Left lung (tissue), 10 donors: ENCODE measurements around the gene TTC34. TPM values are rescaled to one million over a fixed set of nuclear protein-coding genes. Genes with fewer than 3 reads are reported as not detected.

ENCODE experiments used
- ATAC-seq: fragments of 200-7000 bp; cut with Tn5 transposase; one replicate; pipeline ENCODE4 v1.9.1; 2020; ENCODE audit warnings: moderate library complexity
- DNase-seq, 4 donors: peaks; one replicate each; pipeline ENCODE4 v3.0.0-alpha.2; 2013 to 2020
- H3K27ac ChIP-seq, 2 donors: fragments of 200-600 bp; sonication (generic) in 1 of 2; one replicate each; pipeline versions ENCODE4 v1.5.0 to v1.8.0; 2020 to 2021
- H3K27me3 ChIP-seq, 2 donors: fragments of 200-600 bp; sonication (generic) in 1 of 2; one replicate each; pipeline versions ENCODE4 v1.5.0 to v1.8.0; 2020 to 2021
- H3K36me3 ChIP-seq, 2 donors: fragments of 200-600 bp; sonication (generic) in 1 of 2; one replicate each; pipeline versions ENCODE4 v1.5.0 to v1.8.0; 2020 to 2021
- H3K4me1 ChIP-seq, 2 donors: fragments of 200-600 bp; one replicate each; pipeline ENCODE4 v1.8.0; 2021
- H3K4me3 ChIP-seq, 2 donors: fragments of 200-600 bp; sonication (generic) in 1 of 2; one replicate each; pipeline versions ENCODE4 v1.5.0 to v1.8.0; 2020 to 2021; ENCODE audit warnings: mild to moderate bottlenecking in 1 of 2
- H3K9me3 ChIP-seq, 2 donors: fragments of 200-600 bp; sonication (generic) in 1 of 2; one replicate each; pipeline versions ENCODE4 v1.5.0 to v1.8.0; 2020 to 2021
- intact Hi-C, 2 donors: fragments of 100-400 bp; cut with DNase I; formaldehyde crosslinking; loops; one replicate each; pipeline versions ENCODE4 v1.11.2 to v1.14.2; 2022
- polyA plus RNA-seq, 6 donors: library from polyadenylated mRNA; unstranded; fragments of 120-200 nt; gene quantifications; one replicate each; pipeline ENCODE4 v1.2.1, GENCODE V29; 2013; ENCODE audit not compliant: insufficient read length in 6 of 6
- total RNA-seq, 2 donors: library from RNA; stranded (reverse); fragmentation: NEBNext Ultra II Directional; extraction: Animal tissue kit (Norgen Biotek cat#: 25700); gene quantifications; one replicate each; pipeline ENCODE4 v1.2.1, GENCODE V29; 2021
- TF ChIP-seq, protein P1 (sequence below), 2 donors: fragments of 200-600 bp; sonication (generic) in 1 of 2; IDR thresholded peaks; one replicate each; pipeline versions ENCODE4 v1.5.0 to v1.8.0; 2021; ENCODE audit warnings: antibody characterized with exemption in 2 of 2
- donor health status: DM: no; HTN: yes; CAD: no.
- donor health status: DM: no; HTN: no; CAD: no.

The TTC34 gene
- total and polyA plus RNA-seq, 8 donors, result 0.44 to 1.2 (median 0.69) TPM

DNA sequence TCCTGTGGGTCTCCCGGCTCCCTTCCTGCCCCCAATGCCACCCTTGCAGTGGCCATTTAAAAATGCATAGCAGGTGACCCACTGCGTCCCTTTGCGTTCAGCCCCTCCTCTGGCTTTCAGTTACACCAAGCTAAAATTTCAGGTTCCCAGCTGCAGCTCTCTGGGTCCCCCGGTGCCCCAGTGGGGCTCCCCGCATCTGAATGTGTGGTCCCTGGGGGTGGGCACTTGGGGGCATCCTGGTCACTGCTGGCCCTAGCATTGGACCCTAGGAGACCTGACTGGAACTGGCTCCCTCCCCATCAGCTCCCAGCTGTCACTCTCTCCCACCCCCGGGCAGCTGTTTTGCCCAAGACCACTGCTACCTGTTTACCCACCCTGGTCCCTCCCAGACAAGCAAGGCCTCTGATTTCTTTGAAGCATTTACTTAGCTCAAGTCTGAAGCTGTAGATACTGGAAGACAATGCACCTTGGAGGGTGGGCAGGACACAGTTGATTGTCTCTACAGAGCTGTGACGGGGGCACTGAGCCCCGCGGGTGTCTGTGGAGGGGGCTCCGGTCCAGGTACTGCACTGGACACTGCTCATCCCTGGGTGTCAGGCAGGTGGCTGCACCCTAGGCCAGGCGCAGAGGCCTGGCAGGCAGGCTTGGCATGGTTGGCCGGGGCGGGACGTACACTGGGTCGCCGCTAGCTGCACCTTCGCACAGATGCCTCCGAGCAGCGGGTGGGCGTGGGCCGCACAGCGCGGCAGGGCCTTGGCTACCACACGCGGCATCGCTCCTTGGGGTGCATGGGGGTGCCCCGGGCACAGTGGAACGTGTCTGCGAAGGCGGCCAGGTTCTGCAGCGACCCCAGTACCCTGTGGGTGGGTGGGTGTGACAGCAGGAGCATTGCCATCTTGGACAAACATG lies 211.0 kb downstream of the TTC34 start:
- Histone ChIP-seq H3K9me3 (no peaks in the 10 kb centered on the region), H3K36me3 (peaks cover 0 to 17% of the 10 kb centered on the region in 2 donors), H3K4me3 (no peak overlapping the region), H3K27me3 (peaks cover 0 to 10% of the 10 kb centered on the region in 2 donors), H3K27ac (no peak overlapping the region), H3K4me1 (peaks cover 3 to 31% of the 10 kb centered on the region in 2 donors)
- ATAC-seq, result no peak
- TF ChIP-seq, protein P1, sequence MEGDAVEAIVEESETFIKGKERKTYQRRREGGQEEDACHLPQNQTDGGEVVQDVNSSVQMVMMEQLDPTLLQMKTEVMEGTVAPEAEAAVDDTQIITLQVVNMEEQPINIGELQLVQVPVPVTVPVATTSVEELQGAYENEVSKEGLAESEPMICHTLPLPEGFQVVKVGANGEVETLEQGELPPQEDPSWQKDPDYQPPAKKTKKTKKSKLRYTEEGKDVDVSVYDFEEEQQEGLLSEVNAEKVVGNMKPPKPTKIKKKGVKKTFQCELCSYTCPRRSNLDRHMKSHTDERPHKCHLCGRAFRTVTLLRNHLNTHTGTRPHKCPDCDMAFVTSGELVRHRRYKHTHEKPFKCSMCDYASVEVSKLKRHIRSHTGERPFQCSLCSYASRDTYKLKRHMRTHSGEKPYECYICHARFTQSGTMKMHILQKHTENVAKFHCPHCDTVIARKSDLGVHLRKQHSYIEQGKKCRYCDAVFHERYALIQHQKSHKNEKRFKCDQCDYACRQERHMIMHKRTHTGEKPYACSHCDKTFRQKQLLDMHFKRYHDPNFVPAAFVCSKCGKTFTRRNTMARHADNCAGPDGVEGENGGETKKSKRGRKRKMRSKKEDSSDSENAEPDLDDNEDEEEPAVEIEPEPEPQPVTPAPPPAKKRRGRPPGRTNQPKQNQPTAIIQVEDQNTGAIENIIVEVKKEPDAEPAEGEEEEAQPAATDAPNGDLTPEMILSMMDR (IDR thresholded peaks at IDR 0.05), result no peak
- intact Hi-C loops, result no loop called here
- DNase-seq, result peak in 2 of 4 donors; percentile 29 to 78

DNA sequence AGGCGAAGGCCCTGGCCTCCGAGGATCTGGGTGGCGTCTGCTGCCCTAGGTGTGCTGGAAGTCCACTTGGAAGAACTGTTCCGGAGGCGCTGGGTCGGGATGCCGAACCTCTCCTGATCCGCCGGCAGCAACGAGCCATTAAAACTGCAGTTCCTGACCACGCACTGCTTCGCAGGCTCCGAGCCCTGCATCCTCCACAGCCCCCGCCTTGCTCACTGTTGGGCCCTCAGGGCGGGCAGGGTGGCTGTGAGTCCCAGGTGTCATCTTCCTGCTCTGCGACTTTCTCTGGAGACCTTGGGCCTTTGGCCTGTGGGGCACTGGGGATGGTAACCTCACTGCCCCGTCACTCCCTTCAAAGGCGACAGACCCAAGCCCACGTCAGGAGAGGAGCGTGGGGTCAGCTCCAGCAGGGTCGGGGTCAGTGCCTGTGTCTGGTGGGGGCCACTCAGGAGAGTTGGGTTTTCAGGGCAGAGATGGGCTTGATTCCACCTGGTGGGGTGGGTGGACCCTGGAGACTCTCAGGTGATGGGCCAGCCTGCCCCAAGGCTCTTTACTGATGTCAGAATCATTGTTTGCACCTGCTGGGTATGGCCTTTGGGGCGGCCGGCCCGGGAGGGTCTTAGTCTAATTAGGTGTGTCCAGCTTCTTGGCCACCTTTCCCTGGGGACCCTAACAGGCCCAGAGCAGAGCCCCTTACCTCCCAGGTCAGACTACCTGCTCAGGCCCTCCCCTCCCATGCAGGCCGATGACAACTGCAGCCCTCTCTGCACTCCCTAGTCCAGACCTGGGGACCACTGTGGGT lies 211.9 kb downstream of the TTC34 start:
- peak in 1 of 4 donors; percentile 75 for DNase-seq
- ATAC-seq, result no peak

DNA sequence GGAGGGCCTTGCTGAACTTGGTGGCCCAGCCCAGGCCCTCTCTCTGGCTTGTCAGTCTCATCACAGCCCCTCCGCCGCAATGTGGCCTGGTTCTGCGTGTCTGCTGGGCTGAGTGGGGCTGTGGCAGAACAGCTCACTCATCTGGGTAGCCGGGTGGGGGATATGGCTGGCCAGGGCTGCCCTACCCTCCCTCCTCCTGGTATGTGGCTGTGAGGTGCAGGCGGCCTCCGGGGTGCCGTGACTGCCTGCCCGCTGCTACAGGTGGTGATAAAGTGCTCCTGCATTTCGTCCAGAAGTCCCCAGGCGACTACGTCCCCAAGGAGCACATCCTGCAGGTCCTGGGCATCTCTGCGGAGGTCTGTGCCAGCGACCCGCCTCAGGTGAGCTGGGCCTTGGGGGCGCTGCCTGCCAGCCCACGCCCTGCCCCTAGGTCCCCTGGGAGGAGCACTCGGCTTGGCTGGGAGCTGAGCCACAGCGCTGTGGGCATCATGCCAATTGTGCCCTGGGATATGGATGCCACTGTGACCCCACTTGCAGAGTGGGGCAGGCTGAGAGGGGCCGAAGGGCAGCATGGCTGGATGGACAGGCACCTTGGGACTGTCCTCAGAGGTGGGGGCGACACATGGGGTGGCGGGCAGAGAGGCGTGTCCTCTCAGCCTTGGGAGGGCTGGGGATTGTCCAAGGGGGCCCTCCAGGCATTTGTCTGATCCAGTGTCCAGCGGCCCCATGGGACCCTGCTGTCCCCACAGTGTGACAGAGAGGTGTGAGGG lies 212.6 kb downstream of the TTC34 start:
- Histone ChIP-seq H3K27ac (no peak overlapping the region), H3K4me1 (peaks cover 16 to 41% of the 10 kb centered on the region in 2 donors), H3K4me3 (no peak overlapping the region), H3K9me3 (no peaks in the 10 kb centered on the region), H3K36me3 (peaks cover 0 to 17% of the 10 kb centered on the region in 2 donors), H3K27me3 (peaks cover 0 to 10% of the 10 kb centered on the region in 2 donors)
- ATAC-seq (no peak), DNase-seq (peak in 1 of 4 donors; percentile 79)
- TF ChIP-seq, protein P1 (IDR thresholded peaks at IDR 0.05), result no peak
- intact Hi-C loops, result no loop called here

More for the DNA sequence above, 211.9 kb downstream of the TTC34 start:
- intact Hi-C loops, result no loop called here
- TF ChIP-seq, protein P1 (IDR thresholded peaks at IDR 0.05), result no peak
- Histone ChIP-seq H3K27me3 (peaks cover 0 to 10% of the 10 kb centered on the region in 2 donors), H3K36me3 (peaks cover 0 to 17% of the 10 kb centered on the region in 2 donors), H3K4me1 (peaks cover 11 to 40% of the 10 kb centered on the region in 2 donors), H3K4me3 (no peak overlapping the region), H3K27ac (no peak overlapping the region), H3K9me3 (no peaks in the 10 kb centered on the region)

DNA sequence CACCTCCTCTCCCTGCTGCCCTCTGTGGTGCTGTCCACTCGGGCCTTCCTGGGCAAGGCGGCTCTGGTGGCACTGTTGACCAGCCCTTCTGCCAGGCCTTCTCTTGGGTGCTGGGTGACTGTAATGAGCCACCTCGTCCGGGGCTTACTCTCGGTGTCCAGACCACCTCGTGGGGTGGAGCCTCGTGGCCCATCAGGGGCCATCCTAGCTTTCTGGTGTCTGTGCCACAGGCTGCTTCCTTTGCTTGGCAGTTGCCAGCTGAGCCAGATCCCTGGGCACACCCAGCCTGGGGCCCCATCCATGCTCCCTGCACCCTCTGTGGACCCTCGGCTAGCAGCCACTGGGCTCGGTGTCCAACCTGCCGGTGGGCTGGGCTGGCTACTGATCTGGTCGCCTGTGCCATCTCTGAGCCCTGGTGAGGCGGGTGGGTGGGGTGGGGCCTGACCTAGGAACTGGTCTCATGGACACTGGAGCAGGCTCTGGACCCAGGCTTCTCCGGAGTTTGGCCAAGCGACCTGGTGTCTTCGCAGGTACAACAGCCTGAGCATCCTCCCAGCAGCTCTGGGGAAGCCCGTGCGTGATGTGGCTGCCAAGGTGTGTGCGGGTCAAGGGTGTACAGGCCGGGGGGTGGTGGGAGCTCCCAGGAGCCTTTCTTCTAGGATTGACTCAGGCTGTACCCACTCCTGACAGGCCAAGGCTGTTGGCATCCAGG lies 213.5 kb downstream of the TTC34 start:
- Histone ChIP-seq H3K36me3 (peaks cover 0 to 17% of the 10 kb centered on the region in 2 donors), H3K4me1 (peaks cover 21 to 41% of the 10 kb centered on the region in 2 donors), H3K27me3 (peaks cover 0 to 10% of the 10 kb centered on the region in 2 donors), H3K27ac (no peak overlapping the region), H3K9me3 (no peaks in the 10 kb centered on the region), H3K4me3 (peak overlapping the region; percentile 75 to 82)
- TF ChIP-seq, protein P1 (IDR thresholded peaks at IDR 0.05), result no peak
- no peak for ATAC-seq
- DNase-seq, result peak in 1 of 4 donors; percentile 79
- intact Hi-C loops, result no loop called here
